IMR-90 (cell line): ENCODE measurements around the gene ZNF598. TPM values are rescaled to one million over a fixed set of nuclear protein-coding genes. Genes with fewer than 3 reads are reported as not detected.

Source experiments
- ATAC-seq: fragments of 200-7000 bp; cut with Tn5 transposase; 2 replicates; pipeline ENCODE4 v1.9.1; 2020; ENCODE audit warnings: low read depth, mild to moderate bottlenecking, moderate library complexity
- BruUV-seq: library from RNA; stranded (reverse); fragments of 400-500 nt; replicated peaks from 2 replicates; lab custom pipeline; 2021; lab: Mats Ljungman, UMichigan
- CTCF ChIA-PET: fragments of 300-600 bp; formaldehyde crosslinking; extraction: SDS; loops from one replicate; lab custom pipeline; 2021; ENCODE audit warnings: antibody characterized with exemption; lab: Yijun Ruan, JAX
- POLR2A ChIA-PET: fragments of 300-600 bp; sonication (Branson Sonifier 250); formaldehyde crosslinking; loops from one replicate; lab custom pipeline; 2022; ENCODE audit warnings: antibody characterized with exemption; ENCODE audit not compliant: unreplicated experiment; lab: Charles Lee
- DNase-seq: peaks from one replicate; pipeline ENCODE4 v3.0.0; 2013
- H2AFZ ChIP-seq: replicated peaks from 2 replicates; pipeline ENCODE3; 2013; ENCODE audit warnings: low read length, mild to moderate bottlenecking; ENCODE audit not compliant: poor library complexity
- H2AK5ac ChIP-seq: 2 replicates; pipeline ENCODE4 v1.6.1; 2013; ENCODE audit warnings: low read depth, low read length, inconsistent platforms
- H2AK9ac ChIP-seq: replicated peaks from 2 replicates; pipeline ENCODE3; 2013; ENCODE audit warnings: mild to moderate bottlenecking, low read depth, low read length, moderate library complexity; ENCODE audit not compliant: poor library complexity
- H2BK120ac ChIP-seq: 2 replicates; pipeline ENCODE4 v1.6.1; 2013; ENCODE audit warnings: low read depth, low read length, inconsistent platforms
- H2BK15ac ChIP-seq: 3 replicates; pipeline ENCODE4 v1.6.1; 2013; ENCODE audit warnings: low read depth, low read length, inconsistent platforms
- H2BK20ac ChIP-seq: 2 replicates; pipeline ENCODE4 v1.6.1; 2013; ENCODE audit warnings: low read depth, mild to moderate bottlenecking, inconsistent platforms, low read length, moderate library complexity
- H2BK5ac ChIP-seq: 2 replicates; pipeline ENCODE4 v1.6.1; 2013; ENCODE audit warnings: mild to moderate bottlenecking, low read depth, low read length, inconsistent platforms; ENCODE audit not compliant: poor library complexity, severe bottlenecking
- H3K14ac ChIP-seq: replicated peaks from 2 replicates; pipeline ENCODE4 v1.6.1; 2013; ENCODE audit warnings: low read depth, low read length, inconsistent platforms
- H3K18ac ChIP-seq: 2 replicates; pipeline ENCODE4 v1.6.1; 2013; ENCODE audit warnings: low read depth, low read length, control low read depth
- H3K23ac ChIP-seq: 2 replicates; pipeline ENCODE4 v1.6.1; 2013; ENCODE audit warnings: low read depth, low read length, inconsistent platforms
- H3K27ac ChIP-seq: 2 replicates; pipeline ENCODE4 v1.5.1; 2013; ENCODE audit warnings: mild to moderate bottlenecking, control low read depth, low read length; ENCODE audit not compliant: insufficient read depth
- H3K27me3 ChIP-seq: 2 replicates; pipeline ENCODE4 v1.6.1; 2013; ENCODE audit warnings: low read length; ENCODE audit not compliant: control insufficient read depth, insufficient read depth
- H3K36me3 ChIP-seq: 2 replicates; pipeline ENCODE4 v1.6.1; 2013; ENCODE audit warnings: low read length, mixed read lengths; ENCODE audit not compliant: control insufficient read depth, insufficient read depth
- H3K4ac ChIP-seq: 2 replicates; pipeline ENCODE4 v1.6.1; 2013; ENCODE audit warnings: low read depth, low read length, inconsistent platforms
- H3K4me1 ChIP-seq: 2 replicates; pipeline ENCODE4 v1.6.1; 2013; ENCODE audit warnings: low read length, mixed read lengths; ENCODE audit not compliant: control insufficient read depth, insufficient read depth
- H3K4me2 ChIP-seq: 2 replicates; pipeline ENCODE4 v1.6.1; 2013; ENCODE audit warnings: low read depth, mild to moderate bottlenecking, control low read depth, low read length, moderate library complexity
- H3K4me3 ChIP-seq: 2 replicates; pipeline ENCODE4 v1.5.1; 2013; ENCODE audit warnings: low read depth, mild to moderate bottlenecking, control low read depth, low read length, moderate library complexity; ENCODE audit not compliant: insufficient read depth
- H3K56ac ChIP-seq: 2 replicates; pipeline ENCODE4 v1.6.1; 2013; ENCODE audit warnings: low read length, inconsistent platforms; ENCODE audit not compliant: insufficient read depth; ENCODE audit errors: extremely low read depth
- H3K79me1 ChIP-seq, 2 experiments: 2 replicates each; pipeline ENCODE4 v1.6.1; 2013; ENCODE audit warnings: low read length in 2 of 2, inconsistent platforms in 1 of 2, low read depth in 1 of 2
- H3K9ac ChIP-seq: 2 replicates; pipeline ENCODE4 v1.6.1; 2013; ENCODE audit warnings: low read depth, low read length, control low read depth
- H3K9me1 ChIP-seq: 2 replicates; pipeline ENCODE4 v1.6.1; 2013; ENCODE audit warnings: low read length, inconsistent platforms; ENCODE audit not compliant: insufficient read depth
- H3K9me3 ChIP-seq: 2 replicates; pipeline ENCODE4 v1.6.1; 2013; ENCODE audit warnings: low read length; ENCODE audit not compliant: control insufficient read depth, insufficient read depth
- H4K20me1 ChIP-seq: 2 replicates; pipeline ENCODE4 v1.6.1; 2013; ENCODE audit warnings: low read length, inconsistent platforms; ENCODE audit not compliant: insufficient read depth
- H4K5ac ChIP-seq: 2 replicates; pipeline ENCODE4 v1.6.1; 2013; ENCODE audit warnings: mild to moderate bottlenecking, low read depth, low read length, control low read depth
- H4K8ac ChIP-seq, 2 experiments: 2 replicates each; pipeline ENCODE4 v1.6.1; 2013; ENCODE audit warnings: low read depth in 2 of 2, low read length in 2 of 2, control low read depth in 1 of 2, inconsistent platforms in 1 of 2
- H4K91ac ChIP-seq: 2 replicates; pipeline ENCODE4 v1.6.1; 2013; ENCODE audit warnings: low read depth, low read length, inconsistent platforms; ENCODE audit not compliant: insufficient read depth
- RAD21 ChIP-seq: IDR thresholded peaks from 2 replicates; pipeline ENCODE4 v1.6.1; 2012; ENCODE audit warnings: low read length, improper control_type of control experiment
- WGBS, 2 experiments: methylation state at CpG; one replicate each; pipeline versions ENCODE4 v1.1.5 to v1.1.7; 2013; ENCODE audit warnings: missing lambda C conversion rate in 2 of 2; ENCODE audit not compliant: insufficient read length in 1 of 2; ENCODE audit errors: extremely low coverage in 2 of 2; 5-methylcytosine and 5-hydroxymethylcytosine counted together
- dilution Hi-C: fragments of 300-500 bp; cut with HindIII; formaldehyde crosslinking; loops from one replicate; pipeline ENCODE4 v1.14.3; 2018; ENCODE audit warnings: low sequenced_read_pairs; ENCODE audit not compliant: unreplicated experiment
- in situ Hi-C: fragments of 300-500 bp; cut with MboI; formaldehyde crosslinking; loops from 3 replicates; pipeline ENCODE4 v1.14.3; 2019; ENCODE audit warnings: low sequenced_read_pairs, inconsistent platforms, mixed read lengths
- intact Hi-C: fragments of 100-400 bp; cut with micrococcal nuclease; formaldehyde crosslinking; loops from 2 replicates; pipeline ENCODE4 v1.10.0; 2022
- polyA plus RNA-seq, 3 experiments: library from polyadenylated mRNA; depleted of rRNA; stranded (reverse); fragments of >200 nt; gene quantifications; 2 replicates each; pipeline ENCODE4 v1.2.3, GENCODE V29; 2012; ENCODE audit warnings: low replicate concordance in 1 of 3
- total RNA-seq: library from RNA; depleted of rRNA; stranded (reverse); fragments of >200 nt; gene quantifications from 2 replicates; pipeline ENCODE4 v1.2.3, GENCODE V29; 2012

ZNF598 gene
- total and polyA plus RNA-seq, 2 of the 4 experiments (the other 2 are of a cell fraction): 3.4 to 36.4 TPM

- CTCF ChIA-PET: no interaction called here
- no peak overlapping the region for H2AFZ ChIP-seq
- H4K8ac ChIP-seq: no peak overlapping the region
- H3K14ac ChIP-seq: no peak overlapping the region
- no peak overlapping the region for H3K56ac ChIP-seq
- no peaks in the 10 kb centered on the region for H3K9me3 ChIP-seq
- no peak overlapping the region for H3K9ac ChIP-seq
- H2AK9ac ChIP-seq: no peak overlapping the region
- H3K4me3 ChIP-seq: no peak overlapping the region
- no peak for TF ChIP-seq RAD21
- H3K23ac ChIP-seq: no peak overlapping the region
- peaks cover 19% of the 10 kb centered on the region for H3K36me3 ChIP-seq
- H3K27me3 ChIP-seq: no peaks in the 10 kb centered on the region
- dilution Hi-C loops (no loop called here), in situ Hi-C loops (no loop called here), intact Hi-C loops (no loop called here)
- H3K9me1 ChIP-seq: peaks cover 11% of the 10 kb centered on the region
- no peak overlapping the region for H2AK5ac ChIP-seq
- no peak overlapping the region for H4K5ac ChIP-seq
- H2BK120ac ChIP-seq: no peak overlapping the region
- peaks cover 15% of the 10 kb centered on the region for H4K20me1 ChIP-seq
- no peak overlapping the region for H3K4me2 ChIP-seq
- no peak overlapping the region for H2BK20ac ChIP-seq
- H3K4me1 ChIP-seq: peaks cover 38% of the 10 kb centered on the region
- no peak overlapping the region for H3K27ac ChIP-seq
- WGBS, 2 experiments: 80% methylated on average over 1 of the region's 11 CpGs; no CpG with 5 or more reads in 1 of the 2 experiments
- no peak overlapping the region for H2BK15ac ChIP-seq
- no peak overlapping the region for H3K18ac ChIP-seq
- H3K79me1 ChIP-seq: peaks cover 15 to 68% of the 10 kb centered on the region in 2 experiments
- BruUV-seq: no TSS peak
- no peak overlapping the region for H4K91ac ChIP-seq
- H3K4ac ChIP-seq: no peak overlapping the region
- DNase-seq: no peak
- no peak for ATAC-seq
- H2BK5ac ChIP-seq: no peak overlapping the region
- POLR2A ChIA-PET: no interaction called here
Measured at GRCh38 chr16:2030036-2030435, 20.4 kb upstream of the ZNF598 start.
